Measurements from ENCODE around the gene MED1.

- TF ChIP-seq POLR2A (IDR thresholded peaks at IDR 0.05; ENCODE audit: low read depth) (no peak), CTCF (IDR thresholded peaks at IDR 0.05) (no peak), POLR2AphosphoS5 (IDR thresholded peaks at IDR 0.05) (no peak)
Measured at GRCh38 chr17:39385040-39385439, 66.0 kb downstream of the MED1 start.

All from esophagus muscularis mucosa (tissue), 3 donors.